Brain microvascular endothelial cell (primary cell): ENCODE measurements around the gene OR5B3.
"Not testable (repeated sequence)": the region's sequence is repeated elsewhere in the genome, so short reads cannot be mapped to it uniquely, and the experiment has no call there.

Experiments
- DNase-seq: peaks from one replicate; pipeline ENCODE4 v3.0.0-alpha.2; 2020
- H3K27ac ChIP-seq: fragments of 250-450 bp; sonication (Bioruptor Pico); 2 replicates; pipeline ENCODE4 v1.5.1; 2020; ENCODE audit warnings: mild to moderate bottlenecking, moderate library complexity
- H3K27me3 ChIP-seq: fragments of 250-450 bp; sonication (Bioruptor Pico); replicated peaks from 2 replicates; pipeline ENCODE4 v1.5.1; 2020; ENCODE audit warnings: mild to moderate bottlenecking
- H3K36me3 ChIP-seq: fragments of 250-450 bp; sonication (Bioruptor Pico); replicated peaks from 2 replicates; pipeline ENCODE4 v1.5.1; 2020; ENCODE audit warnings: mild to moderate bottlenecking
- H3K4me3 ChIP-seq: 2 replicates; pipeline ENCODE4 v1.5.1; 2011; ENCODE audit warnings: low read depth, mild to moderate bottlenecking, control low read depth, low read length, moderate library complexity
- in situ Hi-C: cut with HindIII; loops from 2 replicates; pipeline ENCODE4 v1.10.0; 2017; ENCODE audit warnings: low sequenced_read_pairs, low pct_ligation_motif_present
- TF ChIP-seq, protein P1 (sequence below): IDR thresholded peaks from 2 replicates; pipeline ENCODE4 v1.5.1; 2011; ENCODE audit warnings: low read depth, mild to moderate bottlenecking, moderate library complexity, low read length, control low read depth, inconsistent platforms; ENCODE audit errors: missing control alignments

OR5B3 gene

DNA sequence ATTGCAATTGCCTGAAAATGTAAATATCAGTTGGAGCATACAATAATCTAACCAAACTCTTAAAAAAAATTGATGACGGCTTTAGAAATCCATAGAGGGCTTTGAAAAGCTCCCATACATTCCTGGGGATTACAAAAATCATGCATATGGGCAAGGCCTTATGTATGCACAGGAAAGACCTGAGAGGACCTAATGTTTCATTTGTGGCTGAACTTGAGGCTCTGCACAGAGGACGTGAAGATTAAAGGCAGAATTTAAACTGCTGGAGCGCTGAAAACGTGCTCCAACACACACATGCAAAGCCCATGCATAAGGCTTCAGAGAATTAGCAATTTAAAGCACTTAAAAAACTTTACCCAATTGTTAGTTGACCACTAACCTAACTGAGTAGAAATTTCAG, 31.8 kb upstream of the OR5B3 start:
- H3K27me3 ChIP-seq, result no peaks in the 10 kb centered on the region
- TF ChIP-seq, protein P1, sequence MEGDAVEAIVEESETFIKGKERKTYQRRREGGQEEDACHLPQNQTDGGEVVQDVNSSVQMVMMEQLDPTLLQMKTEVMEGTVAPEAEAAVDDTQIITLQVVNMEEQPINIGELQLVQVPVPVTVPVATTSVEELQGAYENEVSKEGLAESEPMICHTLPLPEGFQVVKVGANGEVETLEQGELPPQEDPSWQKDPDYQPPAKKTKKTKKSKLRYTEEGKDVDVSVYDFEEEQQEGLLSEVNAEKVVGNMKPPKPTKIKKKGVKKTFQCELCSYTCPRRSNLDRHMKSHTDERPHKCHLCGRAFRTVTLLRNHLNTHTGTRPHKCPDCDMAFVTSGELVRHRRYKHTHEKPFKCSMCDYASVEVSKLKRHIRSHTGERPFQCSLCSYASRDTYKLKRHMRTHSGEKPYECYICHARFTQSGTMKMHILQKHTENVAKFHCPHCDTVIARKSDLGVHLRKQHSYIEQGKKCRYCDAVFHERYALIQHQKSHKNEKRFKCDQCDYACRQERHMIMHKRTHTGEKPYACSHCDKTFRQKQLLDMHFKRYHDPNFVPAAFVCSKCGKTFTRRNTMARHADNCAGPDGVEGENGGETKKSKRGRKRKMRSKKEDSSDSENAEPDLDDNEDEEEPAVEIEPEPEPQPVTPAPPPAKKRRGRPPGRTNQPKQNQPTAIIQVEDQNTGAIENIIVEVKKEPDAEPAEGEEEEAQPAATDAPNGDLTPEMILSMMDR, result no peak
- no peak overlapping the region for H3K4me3 ChIP-seq
- no peaks in the 10 kb centered on the region for H3K36me3 ChIP-seq
- in situ Hi-C loops, result no loop called here
- DNase-seq, result no peak
- H3K27ac ChIP-seq, result no peak overlapping the region

DNA sequence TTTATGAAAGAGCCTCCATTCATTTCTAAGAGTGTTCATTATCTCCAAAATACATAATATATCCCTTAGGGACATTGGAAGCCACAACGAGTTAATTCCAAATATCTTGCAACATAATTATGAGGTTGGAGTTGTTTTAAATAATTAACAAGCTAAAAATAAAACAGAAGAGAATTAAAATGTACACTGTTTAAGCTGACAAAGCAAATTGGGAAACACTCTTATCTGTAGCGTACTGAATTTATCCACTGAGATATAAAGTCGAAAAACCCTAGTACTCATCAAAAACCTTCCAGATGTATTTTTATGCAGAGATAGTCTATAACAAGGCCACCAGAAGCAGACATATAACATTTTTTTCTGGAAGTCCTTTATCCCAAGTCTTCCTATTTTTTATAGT, 27.5 kb upstream of the OR5B3 start:
- Histone ChIP-seq H3K27me3 (no peaks in the 10 kb centered on the region), H3K36me3 (no peaks in the 10 kb centered on the region), H3K27ac (no peak overlapping the region), H3K4me3 (no peak overlapping the region)
- TF ChIP-seq, protein P1, result no peak
- in situ Hi-C loops, result no loop called here
- DNase-seq, result no peak

DNA sequence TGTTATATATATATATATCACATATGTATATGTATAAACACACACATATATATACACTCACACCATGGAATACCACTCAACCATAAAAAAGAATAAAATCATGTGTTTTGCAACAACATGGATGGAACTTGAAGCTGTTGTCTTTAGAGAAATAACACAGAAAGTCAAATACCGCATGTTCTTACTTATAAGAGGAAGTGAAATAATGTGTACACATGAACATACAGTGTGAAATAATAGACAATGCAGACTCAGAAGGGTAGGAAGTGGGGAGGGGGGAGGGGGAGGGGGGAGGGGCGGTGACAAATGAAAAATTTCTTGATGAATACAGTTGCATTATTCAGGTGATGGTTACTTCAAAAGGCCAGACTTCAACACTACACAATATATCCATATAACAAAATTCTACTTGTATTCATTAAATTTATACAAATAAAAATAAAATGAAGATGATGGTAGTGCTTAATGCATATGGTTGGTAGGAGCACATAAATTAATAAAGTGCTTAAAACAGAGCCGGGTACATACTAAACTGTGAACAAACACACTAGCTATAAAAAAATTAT, 27.0 kb upstream of the OR5B3 start:
- TF ChIP-seq, protein P1, result no peak
- in situ Hi-C loops, result no loop called here
- no peak for DNase-seq
- Histone ChIP-seq H3K36me3 (no peaks in the 10 kb centered on the region), H3K4me3 (no peak overlapping the region), H3K27ac (no peak overlapping the region), H3K27me3 (no peaks in the 10 kb centered on the region)

DNA sequence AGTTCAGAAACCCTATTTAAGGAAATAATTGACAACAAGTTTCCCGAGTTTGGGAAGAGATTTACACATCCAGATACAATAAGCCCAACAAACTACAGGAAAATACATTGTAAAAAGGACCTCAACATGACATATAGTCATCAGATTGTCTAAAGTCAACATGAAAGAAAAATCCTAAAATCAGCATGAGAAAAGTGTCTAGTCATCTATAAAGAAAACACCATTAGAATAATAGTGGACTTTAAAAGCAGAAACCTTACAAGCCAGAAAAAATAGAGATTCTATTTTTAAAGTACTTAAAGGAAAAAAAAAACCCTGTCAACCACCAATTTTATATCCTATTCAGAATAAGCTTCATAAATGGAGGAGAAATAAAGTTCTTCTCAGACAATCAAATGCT, 22.6 kb upstream of the OR5B3 start:
- in situ Hi-C loops, result no loop called here
- TF ChIP-seq, protein P1, result no peak

DNA sequence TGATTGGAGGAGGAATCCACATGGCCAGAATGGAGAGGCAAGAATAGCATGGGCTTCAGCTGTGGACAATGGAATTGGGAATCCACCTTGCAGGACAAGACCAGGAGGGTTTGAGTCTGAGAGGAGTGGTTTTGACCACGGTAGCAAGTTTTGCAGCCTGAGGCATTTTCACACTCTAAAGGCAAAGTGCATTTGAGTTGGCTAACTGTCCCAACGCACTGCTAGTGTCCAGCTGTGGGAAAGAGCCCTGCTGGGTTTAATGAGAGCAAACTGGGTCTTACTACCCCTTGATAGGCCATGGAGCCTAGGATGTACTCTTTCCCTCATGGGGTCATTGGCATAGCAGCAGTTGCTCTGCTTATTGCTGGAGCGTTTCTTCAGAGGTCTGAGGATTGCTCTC, 21.3 kb upstream of the OR5B3 start, which contains the start of gene OR5B2:
OR5B2 (minus strand) TSS at position 101 of the 400 bp plus-strand sequence. CDS start 4,860 bp downstream, outside the sequence.
- TF ChIP-seq, protein P1, result no peak
- no peak for DNase-seq
- no peaks in the 10 kb centered on the region for H3K36me3 ChIP-seq
- no peaks in the 10 kb centered on the region for H3K27me3 ChIP-seq
- in situ Hi-C loops, result no loop called here
- no peak within 1 kb of the TSS for H3K27ac ChIP-seq
- no peak within 1 kb of the TSS for H3K4me3 ChIP-seq

More for the DNA sequence above, 22.6 kb upstream of the OR5B3 start:
- Histone ChIP-seq H3K27me3 (no peaks in the 10 kb centered on the region), H3K36me3 (no peaks in the 10 kb centered on the region), H3K27ac (no peak overlapping the region), H3K4me3 (no peak overlapping the region)
- no peak for DNase-seq

DNA sequence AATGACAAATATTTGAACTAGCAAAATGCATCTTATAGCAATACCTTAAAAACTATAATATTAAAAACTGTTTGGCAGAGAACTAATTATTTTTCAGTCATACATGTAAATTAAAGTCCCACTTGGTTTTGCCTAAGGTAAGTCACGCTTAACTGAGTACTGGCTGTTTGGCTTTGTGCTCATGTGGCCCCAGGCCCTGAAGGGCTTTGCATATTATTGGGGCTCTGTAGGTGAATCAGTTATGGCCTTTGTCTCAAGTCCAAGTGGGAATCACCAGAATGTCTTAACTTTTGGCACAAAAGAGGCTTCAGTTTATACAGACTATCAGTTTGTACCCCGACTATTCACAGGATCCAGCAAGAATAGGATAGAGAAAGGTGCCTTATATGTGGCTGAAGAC, 7.1 kb downstream of the OR5B3 start:
- H3K27me3 ChIP-seq, H3K36me3 ChIP-seq, H3K27ac ChIP-seq, DNase-seq, in situ Hi-C loops, H3K4me3 ChIP-seq: not testable (repeated sequence)
